H1 (cell line): ENCODE data around the gene UBE2D4. TPM values are rescaled to one million over a fixed set of nuclear protein-coding genes. Genes with fewer than 3 reads are reported as not detected.

Source experiments
- BCL11A ChIP-seq, 2 experiments: IDR thresholded peaks; one replicate each; pipeline ENCODE4 v1.6.1; 2011; ENCODE audit warnings: low read depth in 2 of 2, low read length in 2 of 2, mild to moderate bottlenecking in 2 of 2
- CHD7 ChIP-seq: fragments of 300-600 bp; sonication (generic); IDR thresholded peaks from 2 replicates; pipeline ENCODE4 v1.7.1; 2012; ENCODE audit warnings: low read length, moderate library complexity, mild to moderate bottlenecking, inconsistent platforms; ENCODE audit not compliant: insufficient replicate concordance
- HDAC6 ChIP-seq: IDR thresholded peaks from one replicate; pipeline ENCODE4 v1.7.1; 2012; ENCODE audit warnings: low read depth, mild to moderate bottlenecking, inconsistent platforms, low read length, moderate library complexity
- POU5F1 ChIP-seq: IDR thresholded peaks from 2 replicates; pipeline ENCODE4 v1.6.1; 2011; ENCODE audit warnings: low read depth, mild to moderate bottlenecking, low read length, moderate library complexity
- RAD21 ChIP-seq, 2 experiments: IDR thresholded peaks in 1 of 2; conservative IDR thresholded peaks in 1 of 2; 2 replicates each; pipeline ENCODE4 v1.6.1; 2011; ENCODE audit warnings: low read depth in 2 of 2, low read length in 2 of 2, improper control_type of control experiment in 1 of 2, inconsistent platforms in 1 of 2, mild to moderate bottlenecking in 1 of 2, moderate library complexity in 1 of 2
- SP1 ChIP-seq: IDR thresholded peaks from 2 replicates; pipeline ENCODE4 v1.6.1; 2011; ENCODE audit warnings: low read depth, low read length
- polyA plus RNA-seq, 7 experiments: library from polyadenylated mRNA; depleted of rRNA in 3 of 7; stranded (reverse) in 5 of 7; unstranded in 2 of 7; fragments of >200 nt in 5 of 7; fragments of 200-250 nt in 2 of 7; gene quantifications; 1 replicate in 5 of 7; 2 replicates in 1 of 7; 4 replicates in 1 of 7; pipeline versions ENCODE4 v1.2.1 to v1.2.3, GENCODE V29; 2011 to 2013; ENCODE audit warnings: missing spikeins in 2 of 7, mixed read lengths in 2 of 7
- total RNA-seq: library from RNA; stranded (reverse); fragmentation: NEBNext Ultra II Directional; extraction: Animal tissue kit (Norgen Biotek cat#: 25700); gene quantifications from 2 replicates; pipeline ENCODE4 v1.2.1, GENCODE V29; 2021
- TF ChIP-seq, protein P1 (sequence below), 3 experiments: IDR thresholded peaks; 1 replicate in 2 of 3; 2 replicates in 1 of 3; pipeline versions ENCODE4 v1.5.1 to v1.6.1; 2011; ENCODE audit warnings: low read length in 3 of 3, mild to moderate bottlenecking in 3 of 3, inconsistent platforms in 2 of 3, low read depth in 1 of 3, moderate library complexity in 1 of 3; ENCODE audit not compliant: insufficient read depth in 1 of 3; ENCODE audit errors: control extremely low read depth in 1 of 3

UBE2D4 gene
- total and polyA plus RNA-seq, 2 of the 8 experiments (the other 6 are each of a cell fraction or from before 2014, with no cell fraction given) = 3.4 to 9.4 TPM

- TF ChIP-seq CHD7 = no peak
- no peak for TF ChIP-seq RAD21 (IDR thresholded peaks at IDR 0.05 in 1 of 2, conservative IDR thresholded peaks at IDR 0.05 in 1 of 2; ENCODE audit: low read depth in 2 of 2, low read length in 2 of 2)
- no peak for TF ChIP-seq SP1
- TF ChIP-seq HDAC6 = no peak
- no peak for TF ChIP-seq POU5F1
- no peak for TF ChIP-seq BCL11A (IDR thresholded peaks at IDR 0.05; ENCODE audit: low read depth in 2 of 2, low read length in 2 of 2)
- TF ChIP-seq, protein P1, sequence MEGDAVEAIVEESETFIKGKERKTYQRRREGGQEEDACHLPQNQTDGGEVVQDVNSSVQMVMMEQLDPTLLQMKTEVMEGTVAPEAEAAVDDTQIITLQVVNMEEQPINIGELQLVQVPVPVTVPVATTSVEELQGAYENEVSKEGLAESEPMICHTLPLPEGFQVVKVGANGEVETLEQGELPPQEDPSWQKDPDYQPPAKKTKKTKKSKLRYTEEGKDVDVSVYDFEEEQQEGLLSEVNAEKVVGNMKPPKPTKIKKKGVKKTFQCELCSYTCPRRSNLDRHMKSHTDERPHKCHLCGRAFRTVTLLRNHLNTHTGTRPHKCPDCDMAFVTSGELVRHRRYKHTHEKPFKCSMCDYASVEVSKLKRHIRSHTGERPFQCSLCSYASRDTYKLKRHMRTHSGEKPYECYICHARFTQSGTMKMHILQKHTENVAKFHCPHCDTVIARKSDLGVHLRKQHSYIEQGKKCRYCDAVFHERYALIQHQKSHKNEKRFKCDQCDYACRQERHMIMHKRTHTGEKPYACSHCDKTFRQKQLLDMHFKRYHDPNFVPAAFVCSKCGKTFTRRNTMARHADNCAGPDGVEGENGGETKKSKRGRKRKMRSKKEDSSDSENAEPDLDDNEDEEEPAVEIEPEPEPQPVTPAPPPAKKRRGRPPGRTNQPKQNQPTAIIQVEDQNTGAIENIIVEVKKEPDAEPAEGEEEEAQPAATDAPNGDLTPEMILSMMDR (IDR thresholded peaks at IDR 0.05; ENCODE audit: control extremely low read depth in 1 of 3, insufficient read depth in 1 of 3, low read depth in 1 of 3, low read length in 3 of 3) = no peak
Measured at GRCh38 chr7:43925984-43926797, at the start of gene UBE2D4 (continued).
